IMR-90 (cell line): ENCODE results near the gene GBF1. TPM values are rescaled to one million over a fixed set of nuclear protein-coding genes. Genes with fewer than 3 reads are reported as not detected.

Source experiments
- ATAC-seq: fragments of 200-7000 bp; cut with Tn5 transposase; 2 replicates; pipeline ENCODE4 v1.9.1; 2020; ENCODE audit warnings: low read depth, mild to moderate bottlenecking, moderate library complexity
- BruUV-seq: library from RNA; stranded (reverse); fragments of 400-500 nt; replicated peaks from 2 replicates; lab custom pipeline; 2021; lab: Mats Ljungman, UMichigan
- CTCF ChIA-PET: fragments of 300-600 bp; formaldehyde crosslinking; extraction: SDS; loops from one replicate; lab custom pipeline; 2021; ENCODE audit warnings: antibody characterized with exemption; lab: Yijun Ruan, JAX
- POLR2A ChIA-PET: fragments of 300-600 bp; sonication (Branson Sonifier 250); formaldehyde crosslinking; loops from one replicate; lab custom pipeline; 2022; ENCODE audit warnings: antibody characterized with exemption; ENCODE audit not compliant: unreplicated experiment; lab: Charles Lee
- DNase-seq: peaks from one replicate; pipeline ENCODE4 v3.0.0; 2013
- H2AFZ ChIP-seq: replicated peaks from 2 replicates; pipeline ENCODE3; 2013; ENCODE audit warnings: low read length, mild to moderate bottlenecking; ENCODE audit not compliant: poor library complexity
- H2AK5ac ChIP-seq: 2 replicates; pipeline ENCODE4 v1.6.1; 2013; ENCODE audit warnings: low read depth, low read length, inconsistent platforms
- H2AK9ac ChIP-seq: replicated peaks from 2 replicates; pipeline ENCODE3; 2013; ENCODE audit warnings: mild to moderate bottlenecking, low read depth, low read length, moderate library complexity; ENCODE audit not compliant: poor library complexity
- H2BK120ac ChIP-seq: 2 replicates; pipeline ENCODE4 v1.6.1; 2013; ENCODE audit warnings: low read depth, low read length, inconsistent platforms
- H2BK15ac ChIP-seq: 3 replicates; pipeline ENCODE4 v1.6.1; 2013; ENCODE audit warnings: low read depth, low read length, inconsistent platforms
- H2BK20ac ChIP-seq: 2 replicates; pipeline ENCODE4 v1.6.1; 2013; ENCODE audit warnings: low read depth, mild to moderate bottlenecking, inconsistent platforms, low read length, moderate library complexity
- H2BK5ac ChIP-seq: 2 replicates; pipeline ENCODE4 v1.6.1; 2013; ENCODE audit warnings: mild to moderate bottlenecking, low read depth, low read length, inconsistent platforms; ENCODE audit not compliant: poor library complexity, severe bottlenecking
- H3K14ac ChIP-seq: replicated peaks from 2 replicates; pipeline ENCODE4 v1.6.1; 2013; ENCODE audit warnings: low read depth, low read length, inconsistent platforms
- H3K18ac ChIP-seq: 2 replicates; pipeline ENCODE4 v1.6.1; 2013; ENCODE audit warnings: low read depth, low read length, control low read depth
- H3K23ac ChIP-seq: 2 replicates; pipeline ENCODE4 v1.6.1; 2013; ENCODE audit warnings: low read depth, low read length, inconsistent platforms
- H3K27ac ChIP-seq: 2 replicates; pipeline ENCODE4 v1.5.1; 2013; ENCODE audit warnings: mild to moderate bottlenecking, control low read depth, low read length; ENCODE audit not compliant: insufficient read depth
- H3K27me3 ChIP-seq: 2 replicates; pipeline ENCODE4 v1.6.1; 2013; ENCODE audit warnings: low read length; ENCODE audit not compliant: control insufficient read depth, insufficient read depth
- H3K36me3 ChIP-seq: 2 replicates; pipeline ENCODE4 v1.6.1; 2013; ENCODE audit warnings: low read length, mixed read lengths; ENCODE audit not compliant: control insufficient read depth, insufficient read depth
- H3K4ac ChIP-seq: 2 replicates; pipeline ENCODE4 v1.6.1; 2013; ENCODE audit warnings: low read depth, low read length, inconsistent platforms
- H3K4me1 ChIP-seq: 2 replicates; pipeline ENCODE4 v1.6.1; 2013; ENCODE audit warnings: low read length, mixed read lengths; ENCODE audit not compliant: control insufficient read depth, insufficient read depth
- H3K4me2 ChIP-seq: 2 replicates; pipeline ENCODE4 v1.6.1; 2013; ENCODE audit warnings: low read depth, mild to moderate bottlenecking, control low read depth, low read length, moderate library complexity
- H3K4me3 ChIP-seq: 2 replicates; pipeline ENCODE4 v1.5.1; 2013; ENCODE audit warnings: low read depth, mild to moderate bottlenecking, control low read depth, low read length, moderate library complexity; ENCODE audit not compliant: insufficient read depth
- H3K56ac ChIP-seq: 2 replicates; pipeline ENCODE4 v1.6.1; 2013; ENCODE audit warnings: low read length, inconsistent platforms; ENCODE audit not compliant: insufficient read depth; ENCODE audit errors: extremely low read depth
- H3K79me1 ChIP-seq, 2 experiments: 2 replicates each; pipeline ENCODE4 v1.6.1; 2013; ENCODE audit warnings: low read length in 2 of 2, inconsistent platforms in 1 of 2, low read depth in 1 of 2
- H3K9ac ChIP-seq: 2 replicates; pipeline ENCODE4 v1.6.1; 2013; ENCODE audit warnings: low read depth, low read length, control low read depth
- H3K9me1 ChIP-seq: 2 replicates; pipeline ENCODE4 v1.6.1; 2013; ENCODE audit warnings: low read length, inconsistent platforms; ENCODE audit not compliant: insufficient read depth
- H3K9me3 ChIP-seq: 2 replicates; pipeline ENCODE4 v1.6.1; 2013; ENCODE audit warnings: low read length; ENCODE audit not compliant: control insufficient read depth, insufficient read depth
- H4K20me1 ChIP-seq: 2 replicates; pipeline ENCODE4 v1.6.1; 2013; ENCODE audit warnings: low read length, inconsistent platforms; ENCODE audit not compliant: insufficient read depth
- H4K5ac ChIP-seq: 2 replicates; pipeline ENCODE4 v1.6.1; 2013; ENCODE audit warnings: mild to moderate bottlenecking, low read depth, low read length, control low read depth
- H4K8ac ChIP-seq, 2 experiments: 2 replicates each; pipeline ENCODE4 v1.6.1; 2013; ENCODE audit warnings: low read depth in 2 of 2, low read length in 2 of 2, control low read depth in 1 of 2, inconsistent platforms in 1 of 2
- H4K91ac ChIP-seq: 2 replicates; pipeline ENCODE4 v1.6.1; 2013; ENCODE audit warnings: low read depth, low read length, inconsistent platforms; ENCODE audit not compliant: insufficient read depth
- BHLHE40 ChIP-seq: fragments of 150-350 bp; IDR thresholded peaks from 2 replicates; pipeline ENCODE4 v1.6.1; 2016; ENCODE audit warnings: mild to moderate bottlenecking, low read depth, low read length
- CEBPB ChIP-seq: IDR thresholded peaks from 2 replicates; pipeline ENCODE4 v1.6.1; 2012; ENCODE audit warnings: low read depth, low read length, improper control_type of control experiment
- CHD1 ChIP-seq: IDR thresholded peaks from 2 replicates; pipeline ENCODE4 v1.6.1; 2012; ENCODE audit warnings: low read depth, low read length, improper control_type of control experiment
- FOS ChIP-seq: fragments of 150-350 bp; IDR thresholded peaks from 2 replicates; pipeline ENCODE4 v1.6.1; 2016; ENCODE audit warnings: low read depth, low read length
- MAZ ChIP-seq: IDR thresholded peaks from 2 replicates; pipeline ENCODE4 v1.6.1; 2012; ENCODE audit warnings: low read depth, mild to moderate bottlenecking, low read length, improper control_type of control experiment, moderate library complexity, borderline replicate concordance
- MXI1 ChIP-seq: IDR thresholded peaks from 2 replicates; pipeline ENCODE4 v1.6.1; 2012; ENCODE audit warnings: low read depth, mild to moderate bottlenecking, low read length, moderate library complexity, borderline replicate concordance
- NFE2L2 ChIP-seq: fragments of 150-350 bp; IDR thresholded peaks from 2 replicates; pipeline ENCODE4 v1.6.1; 2016; ENCODE audit warnings: low read depth, mild to moderate bottlenecking, low read length
- POLR2A ChIP-seq: IDR thresholded peaks from 2 replicates; pipeline ENCODE4 v1.6.1; 2012; ENCODE audit warnings: mild to moderate bottlenecking, low read depth, low read length
- RAD21 ChIP-seq: IDR thresholded peaks from 2 replicates; pipeline ENCODE4 v1.6.1; 2012; ENCODE audit warnings: low read length, improper control_type of control experiment
- RCOR1 ChIP-seq: IDR thresholded peaks from 2 replicates; pipeline ENCODE4 v1.6.1; 2012; ENCODE audit warnings: mild to moderate bottlenecking, low read length, improper control_type of control experiment; ENCODE audit not compliant: insufficient replicate concordance
- RFX5 ChIP-seq: IDR thresholded peaks from 2 replicates; pipeline ENCODE4 v1.8.0; 2012; ENCODE audit warnings: low read depth, mild to moderate bottlenecking, low read length, moderate library complexity
- SMC3 ChIP-seq: fragments of 150-350 bp; IDR thresholded peaks from 2 replicates; pipeline ENCODE4 v1.6.1; 2016; ENCODE audit warnings: low read depth, mild to moderate bottlenecking, antibody characterized with exemption, low read length, moderate library complexity
- WGBS, 2 experiments: methylation state at CpG; one replicate each; pipeline versions ENCODE4 v1.1.5 to v1.1.7; 2013; ENCODE audit warnings: missing lambda C conversion rate in 2 of 2; ENCODE audit not compliant: insufficient read length in 1 of 2; ENCODE audit errors: extremely low coverage in 2 of 2; 5-methylcytosine and 5-hydroxymethylcytosine counted together
- dilution Hi-C: fragments of 300-500 bp; cut with HindIII; formaldehyde crosslinking; loops from one replicate; pipeline ENCODE4 v1.14.3; 2018; ENCODE audit warnings: low sequenced_read_pairs; ENCODE audit not compliant: unreplicated experiment
- in situ Hi-C: fragments of 300-500 bp; cut with MboI; formaldehyde crosslinking; loops from 3 replicates; pipeline ENCODE4 v1.14.3; 2019; ENCODE audit warnings: low sequenced_read_pairs, inconsistent platforms, mixed read lengths
- intact Hi-C: fragments of 100-400 bp; cut with micrococcal nuclease; formaldehyde crosslinking; loops from 2 replicates; pipeline ENCODE4 v1.10.0; 2022
- polyA plus RNA-seq, 3 experiments: library from polyadenylated mRNA; depleted of rRNA; stranded (reverse); fragments of >200 nt; gene quantifications; 2 replicates each; pipeline ENCODE4 v1.2.3, GENCODE V29; 2012; ENCODE audit warnings: low replicate concordance in 1 of 3
- total RNA-seq: library from RNA; depleted of rRNA; stranded (reverse); fragments of >200 nt; gene quantifications from 2 replicates; pipeline ENCODE4 v1.2.3, GENCODE V29; 2012
- TF ChIP-seq, protein P1 (sequence below): conservative IDR thresholded peaks from 2 replicates; pipeline ENCODE4 v1.5.1; 2012; ENCODE audit warnings: mild to moderate bottlenecking, low read depth, low read length, improper control_type of control experiment
- TF ChIP-seq, protein P2 (sequence below): fragments of 150-350 bp; IDR thresholded peaks from 2 replicates; pipeline ENCODE4 v1.6.1; 2016; ENCODE audit warnings: low read depth, mild to moderate bottlenecking, low read length, moderate library complexity, borderline replicate concordance
- TF ChIP-seq, protein P3 (sequence below): fragments of 150-350 bp; IDR thresholded peaks from 2 replicates; pipeline ENCODE4 v1.6.1; 2017; ENCODE audit warnings: mild to moderate bottlenecking, antibody characterized with exemption, low read length, low read depth

Gene GBF1
- total and polyA plus RNA-seq, 2 of the 4 experiments (the other 2 are of a cell fraction), result 38.7 to 40.1 TPM

DNA sequence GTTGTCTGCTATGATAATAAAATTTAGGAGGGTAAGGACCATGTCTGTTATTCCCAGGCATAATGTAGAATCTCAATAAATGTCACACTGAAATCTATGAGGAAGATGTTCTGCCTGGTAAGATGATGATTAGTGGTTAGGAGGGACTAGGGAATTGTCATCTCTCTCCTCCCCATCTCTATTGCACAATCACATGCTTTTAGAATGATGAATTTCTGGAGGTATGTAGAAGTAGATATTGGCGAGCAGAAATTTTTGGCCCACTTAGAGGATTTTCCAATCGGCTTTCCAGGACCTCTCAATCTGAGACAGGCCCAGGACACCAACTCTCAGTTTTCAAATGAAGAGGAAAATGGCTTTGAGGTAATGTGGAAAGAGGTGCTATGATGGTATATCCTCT is 2.0 kb upstream of the GBF1 start:
- H4K8ac ChIP-seq, result peak overlapping the region in 1 of 2 experiments; percentile 28; a peak in 1 of 4 replicates
- H2BK15ac ChIP-seq, result peak overlapping the region; percentile 83; the same call in 2 of the 3 replicates
- H3K56ac ChIP-seq, result no peak overlapping the region
- H3K4me3 ChIP-seq, result no peak overlapping the region
- peaks cover 0 to 49% of the 10 kb centered on the region in 2 experiments; a peak in 2 of 4 replicates for H3K79me1 ChIP-seq
- no peaks in the 10 kb centered on the region for H3K9me3 ChIP-seq
- intact Hi-C loops, result no loop called here
- DNase-seq, result peak; percentile 83
- H3K9me1 ChIP-seq, result peaks cover 28% of the 10 kb centered on the region
- H2AK9ac ChIP-seq, result no peak overlapping the region
- no peak overlapping the region; the same call in 1 of the 2 replicates for H3K14ac ChIP-seq
- TF ChIP-seq BHLHE40 (no peak), RFX5 (no peak), NFE2L2 (no peak), FOS (0 out of 2 replicates have a peak, but pooled peaks have one; percentile 36), SMC3 (no peak), CHD1 (no peak), POLR2A (no peak), RAD21 (no peak), CEBPB (peak; percentile 100), RCOR1 (no peak), MAZ (peak; percentile 54; the same call in 1 of the 2 replicates), MXI1 (no peak)
- TF ChIP-seq, protein P1, sequence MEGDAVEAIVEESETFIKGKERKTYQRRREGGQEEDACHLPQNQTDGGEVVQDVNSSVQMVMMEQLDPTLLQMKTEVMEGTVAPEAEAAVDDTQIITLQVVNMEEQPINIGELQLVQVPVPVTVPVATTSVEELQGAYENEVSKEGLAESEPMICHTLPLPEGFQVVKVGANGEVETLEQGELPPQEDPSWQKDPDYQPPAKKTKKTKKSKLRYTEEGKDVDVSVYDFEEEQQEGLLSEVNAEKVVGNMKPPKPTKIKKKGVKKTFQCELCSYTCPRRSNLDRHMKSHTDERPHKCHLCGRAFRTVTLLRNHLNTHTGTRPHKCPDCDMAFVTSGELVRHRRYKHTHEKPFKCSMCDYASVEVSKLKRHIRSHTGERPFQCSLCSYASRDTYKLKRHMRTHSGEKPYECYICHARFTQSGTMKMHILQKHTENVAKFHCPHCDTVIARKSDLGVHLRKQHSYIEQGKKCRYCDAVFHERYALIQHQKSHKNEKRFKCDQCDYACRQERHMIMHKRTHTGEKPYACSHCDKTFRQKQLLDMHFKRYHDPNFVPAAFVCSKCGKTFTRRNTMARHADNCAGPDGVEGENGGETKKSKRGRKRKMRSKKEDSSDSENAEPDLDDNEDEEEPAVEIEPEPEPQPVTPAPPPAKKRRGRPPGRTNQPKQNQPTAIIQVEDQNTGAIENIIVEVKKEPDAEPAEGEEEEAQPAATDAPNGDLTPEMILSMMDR, result no peak
- TF ChIP-seq, protein P2, sequence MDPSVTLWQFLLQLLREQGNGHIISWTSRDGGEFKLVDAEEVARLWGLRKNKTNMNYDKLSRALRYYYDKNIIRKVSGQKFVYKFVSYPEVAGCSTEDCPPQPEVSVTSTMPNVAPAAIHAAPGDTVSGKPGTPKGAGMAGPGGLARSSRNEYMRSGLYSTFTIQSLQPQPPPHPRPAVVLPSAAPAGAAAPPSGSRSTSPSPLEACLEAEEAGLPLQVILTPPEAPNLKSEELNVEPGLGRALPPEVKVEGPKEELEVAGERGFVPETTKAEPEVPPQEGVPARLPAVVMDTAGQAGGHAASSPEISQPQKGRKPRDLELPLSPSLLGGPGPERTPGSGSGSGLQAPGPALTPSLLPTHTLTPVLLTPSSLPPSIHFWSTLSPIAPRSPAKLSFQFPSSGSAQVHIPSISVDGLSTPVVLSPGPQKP, result no peak
- TF ChIP-seq, protein P3, sequence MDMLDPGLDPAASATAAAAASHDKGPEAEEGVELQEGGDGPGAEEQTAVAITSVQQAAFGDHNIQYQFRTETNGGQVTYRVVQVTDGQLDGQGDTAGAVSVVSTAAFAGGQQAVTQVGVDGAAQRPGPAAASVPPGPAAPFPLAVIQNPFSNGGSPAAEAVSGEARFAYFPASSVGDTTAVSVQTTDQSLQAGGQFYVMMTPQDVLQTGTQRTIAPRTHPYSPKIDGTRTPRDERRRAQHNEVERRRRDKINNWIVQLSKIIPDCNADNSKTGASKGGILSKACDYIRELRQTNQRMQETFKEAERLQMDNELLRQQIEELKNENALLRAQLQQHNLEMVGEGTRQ, result no peak
- no TSS peak for BruUV-seq
- WGBS, 2 experiments, result no CpG with 5 or more reads among the region's 2 CpGs
- peak overlapping the region; percentile 22; the same call in 1 of the 2 replicates for H2BK20ac ChIP-seq
- ChIA-PET CTCF (no interaction called here), POLR2A (interaction anchor here (0.7 kb wide), 1 partner anchor 11 kb away, joined by 3 read pairs; no protein-coding TSS in a partner anchor)
- dilution Hi-C loops, result no loop called here
- H3K36me3 ChIP-seq, result no peaks in the 10 kb centered on the region
- H3K27me3 ChIP-seq, result peaks cover 21% of the 10 kb centered on the region
- H2BK120ac ChIP-seq, result peak overlapping the region; percentile 69
- no peak for ATAC-seq
- peak overlapping the region; percentile 71 for H4K91ac ChIP-seq
- H3K4me2 ChIP-seq, result 0 out of 2 replicates have a peak overlapping the region, but pooled peaks have one; percentile 3
- no peak overlapping the region for H2AFZ ChIP-seq
- H4K20me1 ChIP-seq, result peaks cover 29% of the 10 kb centered on the region
- H3K4ac ChIP-seq, result peak overlapping the region; percentile 80
- peak overlapping the region; percentile 69; the same call in 1 of the 2 replicates for H3K18ac ChIP-seq
- H3K27ac ChIP-seq, result no peak overlapping the region
- peak overlapping the region; percentile 57; the same call in 1 of the 2 replicates for H2AK5ac ChIP-seq
- H3K9ac ChIP-seq, result no peak overlapping the region
- in situ Hi-C loops, result no loop called here
- peaks cover 15% of the 10 kb centered on the region for H3K4me1 ChIP-seq
- H2BK5ac ChIP-seq, result peak overlapping the region; percentile 55
- no peak overlapping the region for H3K23ac ChIP-seq
- H4K5ac ChIP-seq, result peak overlapping the region; percentile 58; the same call in 1 of the 2 replicates
